HG03064 (cell line): ENCODE results near the gene SLC22A23.

ENCODE experiments used
- ATAC-seq: cut with Tn5 transposase; IDR thresholded peaks from one replicate; pipeline ENCODE4 v1.9.1; 2021; ENCODE audit warnings: low read depth; ENCODE audit not compliant: unreplicated experiment

Gene SLC22A23

GRCh38 chr6:3278691-3279090 lies 178.2 kb downstream of the SLC22A23 start:
- ATAC-seq = no peak

- ATAC-seq = no peak
These were observed 178.9 kb downstream of the SLC22A23 start for GRCh38 chr6:3277851-3278416.

GRCh38 chr6:3277251-3277650 lies 179.6 kb downstream of the SLC22A23 start:
- no peak for ATAC-seq

- ATAC-seq = no peak
These were observed 180.4 kb downstream of the SLC22A23 start for GRCh38 chr6:3276174-3277167.

GRCh38 chr6:3273707-3274521 lies 182.9 kb downstream of the SLC22A23 start:
- no peak for ATAC-seq

GRCh38 chr6:3272911-3273547 lies 183.8 kb downstream of the SLC22A23 start:
- no peak for ATAC-seq

GRCh38 chr6:3271756-3272155 lies 185.1 kb downstream of the SLC22A23 start:
- no peak for ATAC-seq

- ATAC-seq = no peak
These were observed 186.6 kb downstream of the SLC22A23 start for GRCh38 chr6:3270258-3270657.

GRCh38 chr6:3269281-3269975 lies 187.4 kb downstream of the SLC22A23 start:
- ATAC-seq = no peak

GRCh38 chr6:3268680-3269079 lies 188.2 kb downstream of the SLC22A23 start:
- ATAC-seq = no peak

- ATAC-seq = no peak
These were observed 189.7 kb downstream of the SLC22A23 start for GRCh38 chr6:3267162-3267561.

GRCh38 chr6:3266170-3266569 lies 190.7 kb downstream of the SLC22A23 start:
- ATAC-seq = no peak

- ATAC-seq = no peak
These were observed 191.2 kb downstream of the SLC22A23 start for GRCh38 chr6:3265671-3266070.

- ATAC-seq = no peak
These were observed 192.5 kb downstream of the SLC22A23 start for GRCh38 chr6:3264356-3264755.

GRCh38 chr6:3263096-3263495 lies 193.8 kb downstream of the SLC22A23 start:
- no peak for ATAC-seq

- ATAC-seq = no peak
These were observed 194.9 kb downstream of the SLC22A23 start for GRCh38 chr6:3261921-3262320.

- ATAC-seq = no peak
These were observed 195.4 kb downstream of the SLC22A23 start for GRCh38 chr6:3261518-3261820.

- ATAC-seq = no peak
These were observed 195.9 kb downstream of the SLC22A23 start for GRCh38 chr6:3260772-3261517.

GRCh38 chr6:3260296-3260695 lies 196.6 kb downstream of the SLC22A23 start:
- no peak for ATAC-seq
